B cell (primary cell): ENCODE results near the gene MT1X. TPM values are rescaled to one million over a fixed set of nuclear protein-coding genes. Genes with fewer than 3 reads are reported as not detected.

Experiments
- ATAC-seq: fragments of 200-7000 bp; cut with Tn5 transposase; one replicate; pipeline ENCODE4 v1.10.0; 2021; ENCODE audit warnings: low read depth, mild to moderate bottlenecking, moderate number of reproducible peaks, moderate library complexity
- CTCF ChIA-PET: fragments of 350-600 bp; sonication (Branson Sonifier 250); formaldehyde crosslinking; loops from one replicate; lab custom pipeline; 2021; ENCODE audit warnings: antibody characterized with exemption, inconsistent platforms; lab: Charles Lee
- POLR2A ChIA-PET: fragments of 350-600 bp; sonication (Branson Sonifier 250); formaldehyde crosslinking; loops from one replicate; lab custom pipeline; 2021; ENCODE audit warnings: antibody characterized with exemption; lab: Charles Lee
- DNase-seq: peaks from one replicate; pipeline ENCODE4 v3.0.0; 2013
- H2AFZ ChIP-seq: 2 replicates; pipeline ENCODE4 v1.6.1; 2012; ENCODE audit warnings: mild to moderate bottlenecking, low read depth, low read length; ENCODE audit not compliant: insufficient read depth, poor library complexity, severe bottlenecking
- H3K27ac ChIP-seq, 2 donors: 1 replicate in 1 of 2; 2 replicates in 1 of 2; pipeline ENCODE4 v1.5.1; 2012 to 2013; ENCODE audit warnings: low read length in 2 of 2, mild to moderate bottlenecking in 2 of 2, moderate library complexity in 1 of 2
- H3K27me3 ChIP-seq, 4 experiments: fragments of 200-600 bp in 1 of 4; sonication (generic) in 1 of 4; replicated peaks in 1 of 4; 1 replicate in 2 of 4; 2 replicates in 2 of 4; pipeline versions ENCODE4 v1.6.1 to v1.7.0; 2013 to 2016; ENCODE audit warnings: low read length in 3 of 4, mild to moderate bottlenecking in 2 of 4, mixed read lengths in 1 of 4, moderate library complexity in 1 of 4; ENCODE audit not compliant: insufficient read depth in 4 of 4, control insufficient read depth in 3 of 4; ENCODE audit errors: control extremely low read depth in 1 of 4
- H3K36me3 ChIP-seq, 2 experiments: replicated peaks in 1 of 2; 1 replicate in 1 of 2; 2 replicates in 1 of 2; pipeline versions ENCODE4 v1.6.1 to v1.7.1; 2013; ENCODE audit warnings: low read length in 1 of 2; ENCODE audit not compliant: insufficient read depth in 2 of 2, control insufficient read depth in 1 of 2; ENCODE audit errors: control extremely low read depth in 1 of 2, extremely low read depth in 1 of 2
- H3K4me1 ChIP-seq, 2 donors: fragments of 200-600 bp in 1 of 2; sonication (generic) in 1 of 2; 1 replicate in 1 of 2; 2 replicates in 1 of 2; pipeline versions ENCODE4 v1.5.1 to v1.6.1; 2013 to 2017; ENCODE audit warnings: low read length in 2 of 2; ENCODE audit not compliant: control insufficient read depth in 2 of 2, insufficient read depth in 2 of 2
- H3K4me2 ChIP-seq: replicated peaks from 2 replicates; pipeline ENCODE3; 2012; ENCODE audit warnings: mild to moderate bottlenecking, low read depth, low read length; ENCODE audit not compliant: poor library complexity, severe bottlenecking
- H3K4me3 ChIP-seq, 5 experiments: fragments of 200-600 bp in 1 of 5; sonication (generic) in 1 of 5; 1 replicate in 3 of 5; 2 replicates in 2 of 5; pipeline versions ENCODE4 v1.5.1 to v1.7.0; 2011 to 2016; ENCODE audit warnings: low read length in 4 of 5, mild to moderate bottlenecking in 4 of 5, low read depth in 2 of 5, control low read depth in 1 of 5, moderate library complexity in 1 of 5; ENCODE audit not compliant: insufficient read depth in 1 of 5; ENCODE audit errors: control extremely low read depth in 1 of 5, extremely low read depth in 1 of 5
- H3K79me2 ChIP-seq: fragments of 200-600 bp; sonication (generic); one replicate; pipeline ENCODE4 v1.6.0; 2016; ENCODE audit warnings: low read length; ENCODE audit not compliant: control insufficient read depth, insufficient read depth
- H3K9ac ChIP-seq: fragments of 200-600 bp; sonication (generic); 2 replicates; pipeline ENCODE4 v1.6.1; 2017; ENCODE audit warnings: mild to moderate bottlenecking, low read length, moderate library complexity
- H3K9me3 ChIP-seq, 3 donors: one replicate each; pipeline versions ENCODE4 v1.6.1 to v1.7.1; 2013; ENCODE audit warnings: low read length in 2 of 3; ENCODE audit not compliant: control insufficient read depth in 2 of 3, insufficient read depth in 1 of 3; ENCODE audit errors: control extremely low read depth in 1 of 3
- H4K20me1 ChIP-seq: 2 replicates; pipeline ENCODE4 v1.6.0; 2012; ENCODE audit warnings: mild to moderate bottlenecking, low read length; ENCODE audit not compliant: insufficient read depth, control insufficient read depth, poor library complexity, severe bottlenecking
- H3K27ac Mint-ChIP-seq: one replicate; pipeline ENCODE4 v1.8.0; 2021; ENCODE audit warnings: mixed read lengths
- H3K27me3 Mint-ChIP-seq: one replicate; pipeline ENCODE4 v1.8.0; 2021; ENCODE audit warnings: mixed read lengths
- H3K4me1 Mint-ChIP-seq: one replicate; pipeline ENCODE4 v1.8.0; 2021; ENCODE audit warnings: mixed read lengths
- H3K4me3 Mint-ChIP-seq: one replicate; pipeline ENCODE4 v1.8.0; 2021; ENCODE audit warnings: mixed read lengths
- H3K9me3 Mint-ChIP-seq: one replicate; pipeline ENCODE4 v1.8.0; 2022; ENCODE audit warnings: mixed read lengths; ENCODE audit not compliant: insufficient read depth
- CTCF ChIP-seq: fragments of 200-600 bp; IDR thresholded peaks from one replicate; pipeline ENCODE4 v1.8.0; 2022; ENCODE audit warnings: antibody characterized with exemption, mild to moderate bottlenecking
- EZH2 ChIP-seq: IDR thresholded peaks from 2 replicates; pipeline ENCODE4 v1.6.1; 2012; ENCODE audit warnings: borderline replicate concordance, low read depth, mild to moderate bottlenecking, moderate library complexity, low read length; ENCODE audit not compliant: insufficient read depth, poor library complexity, severe bottlenecking
- WGBS: methylation state at CpG from one replicate; pipeline ENCODE4 v1.1.5; 2013; ENCODE audit warnings: missing lambda C conversion rate; ENCODE audit not compliant: insufficient coverage; 5-methylcytosine and 5-hydroxymethylcytosine counted together
- intact Hi-C: fragments of 100-400 bp; cut with micrococcal nuclease; formaldehyde crosslinking; loops from one replicate; pipeline ENCODE4 v1.10.0; 2022
- polyA plus RNA-seq: library from polyadenylated mRNA; depleted of rRNA; stranded (reverse); fragments of >200 nt; gene quantifications from 2 replicates; pipeline ENCODE4 v1.2.3, GENCODE V29; 2012
- total RNA-seq, 2 donors: library from RNA; stranded (reverse); fragments of 120-200 nt in 1 of 2; gene quantifications; 1 replicate in 1 of 2; 2 replicates in 1 of 2; pipeline versions ENCODE4 v1.2.3 to v1.2.4, GENCODE V29; 2013 to 2022

MT1X gene
- total and polyA plus RNA-seq, 2 donors (not counting 1 experiment from before 2014, with no cell fraction given) = 9.1 to 17.2 TPM

DNA sequence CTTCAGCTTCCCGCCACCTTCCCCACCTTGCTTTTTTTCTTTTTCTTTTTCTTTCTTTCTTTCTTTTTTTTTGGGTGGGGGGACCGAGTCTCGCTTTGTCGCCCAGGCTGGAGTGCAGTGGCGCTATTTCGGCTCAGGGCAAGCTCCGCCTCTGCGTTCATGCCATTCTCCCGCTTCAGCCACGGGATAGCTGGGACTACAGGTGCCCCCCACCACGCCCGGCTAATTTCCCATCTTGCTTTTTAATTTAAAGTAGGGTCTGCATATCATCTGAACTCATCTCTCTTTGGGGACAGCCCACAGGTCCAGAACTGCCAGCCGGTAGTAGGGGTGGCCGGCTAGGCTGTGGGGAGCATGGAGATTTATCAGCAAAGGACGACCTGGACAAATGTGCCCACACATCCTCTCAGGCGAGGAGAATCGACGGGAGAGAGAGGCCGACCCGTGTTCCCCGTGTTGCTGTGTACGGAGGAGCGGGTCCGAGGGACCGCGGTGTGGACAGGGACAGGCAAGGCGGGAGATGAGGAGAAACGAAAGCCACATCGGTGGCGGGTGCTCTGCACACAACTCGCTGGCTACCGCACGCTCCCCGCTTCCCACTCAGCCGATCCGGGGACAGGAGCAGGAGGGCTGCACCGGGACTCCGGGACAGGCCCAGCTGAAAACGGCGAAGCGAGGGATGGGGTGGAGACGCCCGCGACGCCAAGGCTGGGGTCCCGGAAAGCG, 47.4 kb upstream of the MT1X start:
- no peak for DNase-seq
- no peaks in the 10 kb centered on the region for H3K36me3 ChIP-seq
- H3K27ac ChIP-seq = no peak overlapping the region
- peaks cover 0 to 85% (median 46%) of the 10 kb centered on the region in 4 experiments for H3K27me3 ChIP-seq
- no peak overlapping the region for H3K4me3 ChIP-seq
- peaks cover 35 to 47% of the 10 kb centered on the region in 2 donors for H3K4me1 ChIP-seq
- peaks cover 0 to 4% (median 0%) of the 10 kb centered on the region in 3 donors for H3K9me3 ChIP-seq
- H3K27me3 Mint-ChIP-seq = peaks cover 80% of the 10 kb centered on the region
- H4K20me1 ChIP-seq = no peaks in the 10 kb centered on the region
- H3K9me3 Mint-ChIP-seq = no peaks in the 10 kb centered on the region
- CTCF ChIA-PET = no interaction called here
- WGBS = 6% methylated on average over 43 of the region's 47 CpGs
- ATAC-seq = no peak
- intact Hi-C loops = loop anchor here (10.0 kb wide), 1 partner anchor 50 kb away; the partner anchor contains the start of gene MT1X
- peak overlapping the region; percentile 63 for H3K4me3 Mint-ChIP-seq
- no peaks in the 10 kb centered on the region for H3K79me2 ChIP-seq
- POLR2A ChIA-PET = no interaction called here
- TF ChIP-seq CTCF (no peak), EZH2 (no peak)
- no peak overlapping the region for H3K9ac ChIP-seq
- peaks cover 35% of the 10 kb centered on the region for H3K4me1 Mint-ChIP-seq
- peak overlapping the region; percentile 33 for H3K4me2 ChIP-seq
- no peak overlapping the region for H2AFZ ChIP-seq
- H3K27ac Mint-ChIP-seq = no peak overlapping the region

- no peak overlapping the region for H3K4me3 Mint-ChIP-seq
- Histone ChIP-seq H3K4me1 (peaks cover 29 to 41% of the 10 kb centered on the region in 2 donors), H3K9ac (no peak overlapping the region), H3K4me3 (no peak overlapping the region), H3K4me2 (peak overlapping the region; percentile 33), H3K9me3 (peaks cover 0 to 4% (median 0%) of the 10 kb centered on the region in 3 donors), H4K20me1 (no peaks in the 10 kb centered on the region), H2AFZ (no peak overlapping the region), H3K27me3 (peaks cover 0 to 90% (median 46%) of the 10 kb centered on the region in 4 experiments), H3K36me3 (no peaks in the 10 kb centered on the region), H3K27ac (no peak overlapping the region), H3K79me2 (no peaks in the 10 kb centered on the region)
- peak; percentile 26 for DNase-seq
- H3K4me1 Mint-ChIP-seq = peaks cover 29% of the 10 kb centered on the region
- ATAC-seq = no peak
- no peak overlapping the region for H3K27ac Mint-ChIP-seq
- TF ChIP-seq EZH2 (no peak), CTCF (no peak)
- peaks cover 81% of the 10 kb centered on the region for H3K27me3 Mint-ChIP-seq
- WGBS = 4% methylated on average over 34 of the region's 40 CpGs
- intact Hi-C loops = loop anchor here (10.0 kb wide), 1 partner anchor 49 kb away; the partner anchor contains the start of gene MT1X
- no peaks in the 10 kb centered on the region for H3K9me3 Mint-ChIP-seq
- ChIA-PET POLR2A (no interaction called here), CTCF (no interaction called here)
Observed at GRCh38 chr16:56635441-56635967, 46.8 kb upstream of the MT1X start.
